ENCODE data around the gene NOX5. TPM values are rescaled to one million over a fixed set of nuclear protein-coding genes. Genes with fewer than 3 reads are reported as not detected.

The NOX5 gene
- total RNA-seq, 1 experiment from 2014 or later, result not detected

GRCh38 chr15:69100821-69101220 lies 86.3 kb downstream of the NOX5 start:
- no TSS peak for BruUV-seq (replicated peaks)
- intact Hi-C loops (cut with micrococcal nuclease; ENCODE audit: unreplicated experiment), result no loop called here
- ChIA-PET CTCF (no interaction called here), POLR2A (ENCODE audit: low non-redundant PET) (no interaction called here)
- DNase-seq (ENCODE audit: low spot score), result no peak
- no peaks in the 10 kb centered on the region for H3K9me3 ChIP-seq (ENCODE audit: low read depth, low read length, poor library complexity, severe bottlenecking)
- H3K36me3 ChIP-seq (ENCODE audit: insufficient read depth, low read length, poor library complexity, severe bottlenecking), result no peaks in the 10 kb centered on the region
- H3K4me3 ChIP-seq (ENCODE audit: low read depth, low read length, poor library complexity, severe bottlenecking), result no peak overlapping the region
- no peaks in the 10 kb centered on the region for H3K27me3 ChIP-seq (replicated peaks; ENCODE audit: insufficient read depth, low read depth, low read length, poor library complexity)
- H3K27ac ChIP-seq (ENCODE audit: low read depth, low read length, poor library complexity, severe bottlenecking), result no peak overlapping the region
- peaks cover 7% of the 10 kb centered on the region for H3K4me1 ChIP-seq (ENCODE audit: insufficient read depth, low read length, poor library complexity, severe bottlenecking)
- TF ChIP-seq CTCF (conservative IDR thresholded peaks at IDR 0.05; ENCODE audit: low read depth, low read length) (no peak), EZH2 (IDR thresholded peaks at IDR 0.05; ENCODE audit: borderline replicate concordance, low read depth, low read length, poor library complexity, severe bottlenecking) (no peak)

DNA sequence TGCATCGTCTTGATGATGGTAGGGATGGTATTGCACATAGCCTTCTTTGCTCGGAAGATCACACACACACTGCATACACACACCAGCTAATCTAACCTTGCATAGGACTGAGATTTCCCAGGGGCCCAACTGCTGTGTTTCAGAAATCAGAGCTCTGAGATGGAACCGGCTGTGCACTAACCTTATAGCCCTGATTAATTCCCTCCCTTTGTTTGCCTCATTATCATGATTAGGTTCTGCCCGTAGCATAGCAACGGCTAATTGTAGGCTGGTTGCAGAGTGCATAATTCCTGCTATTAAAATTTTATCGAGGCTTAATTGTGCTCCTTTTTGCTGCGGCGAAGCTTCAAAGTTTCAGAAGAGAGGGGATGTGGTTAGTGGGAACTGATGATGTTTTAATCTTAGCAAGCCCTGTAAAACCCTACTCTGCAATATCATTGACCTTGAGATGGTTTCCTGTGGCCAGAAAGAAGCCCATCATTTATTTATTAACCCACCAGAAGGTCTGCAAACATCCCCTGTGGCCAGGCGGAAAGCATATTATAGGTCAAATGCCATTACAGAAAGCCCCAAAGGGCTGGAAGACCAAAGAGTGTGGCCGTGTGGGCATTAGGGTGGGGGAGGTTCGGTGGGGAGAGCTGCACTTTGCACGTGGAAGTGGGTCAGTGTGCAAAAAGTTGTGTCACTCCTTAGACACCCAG lies 89.7 kb downstream of the NOX5 start:
- H3K4me3 ChIP-seq (ENCODE audit: low read depth, low read length, poor library complexity, severe bottlenecking), result no peak overlapping the region
- no peaks in the 10 kb centered on the region for H3K9me3 ChIP-seq (ENCODE audit: low read depth, low read length, poor library complexity, severe bottlenecking)
- TF ChIP-seq EZH2 (IDR thresholded peaks at IDR 0.05; ENCODE audit: borderline replicate concordance, low read depth, low read length, poor library complexity, severe bottlenecking) (no peak), CTCF (conservative IDR thresholded peaks at IDR 0.05; ENCODE audit: low read depth, low read length) (no peak)
- H3K27me3 ChIP-seq (replicated peaks; ENCODE audit: insufficient read depth, low read depth, low read length, poor library complexity), result no peaks in the 10 kb centered on the region
- no TSS peak for BruUV-seq (replicated peaks)
- peaks cover 7% of the 10 kb centered on the region for H3K4me1 ChIP-seq (ENCODE audit: insufficient read depth, low read length, poor library complexity, severe bottlenecking)
- no peaks in the 10 kb centered on the region for H3K36me3 ChIP-seq (ENCODE audit: insufficient read depth, low read length, poor library complexity, severe bottlenecking)
- CTCF ChIA-PET, result no interaction called here
- DNase-seq (ENCODE audit: low spot score), result no peak
- intact Hi-C loops (cut with micrococcal nuclease; ENCODE audit: unreplicated experiment), result no loop called here
- H3K27ac ChIP-seq (ENCODE audit: low read depth, low read length, poor library complexity, severe bottlenecking), result no peak overlapping the region
- POLR2A ChIA-PET (ENCODE audit: low non-redundant PET), result no interaction called here

- no TSS peak for BruUV-seq (replicated peaks)
- TF ChIP-seq EZH2 (IDR thresholded peaks at IDR 0.05; ENCODE audit: borderline replicate concordance, low read depth, low read length, poor library complexity, severe bottlenecking), result no peak
- TF ChIP-seq CTCF (conservative IDR thresholded peaks at IDR 0.05; ENCODE audit: low read depth, low read length), result no peak
- H3K36me3 ChIP-seq (ENCODE audit: insufficient read depth, low read length, poor library complexity, severe bottlenecking), result no peaks in the 10 kb centered on the region
- H3K27ac ChIP-seq (ENCODE audit: low read depth, low read length, poor library complexity, severe bottlenecking), result no peak overlapping the region
- intact Hi-C loops (cut with micrococcal nuclease; ENCODE audit: unreplicated experiment), result no loop called here
- CTCF ChIA-PET, result no interaction called here
- no peaks in the 10 kb centered on the region for H3K9me3 ChIP-seq (ENCODE audit: low read depth, low read length, poor library complexity, severe bottlenecking)
- H3K4me1 ChIP-seq (ENCODE audit: insufficient read depth, low read length, poor library complexity, severe bottlenecking), result peaks cover 7% of the 10 kb centered on the region
- POLR2A ChIA-PET (ENCODE audit: low non-redundant PET), result no interaction called here
- H3K4me3 ChIP-seq (ENCODE audit: low read depth, low read length, poor library complexity, severe bottlenecking), result no peak overlapping the region
- H3K27me3 ChIP-seq (replicated peaks; ENCODE audit: insufficient read depth, low read depth, low read length, poor library complexity), result no peaks in the 10 kb centered on the region
- no peak for DNase-seq (ENCODE audit: low spot score)
Measured at GRCh38 chr15:69105451-69105985, 91.0 kb downstream of the NOX5 start.
